Panc1 (cell line): ENCODE data around the gene RSPH1.

ENCODE experiments used
- CTCF ChIP-seq: fragments of 450-650 bp; IDR thresholded peaks from 2 replicates; pipeline ENCODE4 v1.5.1; 2017; ENCODE audit warnings: mild to moderate bottlenecking
- POLR2AphosphoS5 ChIP-seq: IDR thresholded peaks from 2 replicates; pipeline ENCODE4 v1.6.1; 2012; ENCODE audit warnings: mild to moderate bottlenecking, low read depth, low read length, moderate library complexity
- SIN3A ChIP-seq: IDR thresholded peaks from 2 replicates; pipeline ENCODE4 v1.6.1; 2012; ENCODE audit warnings: low read depth, mild to moderate bottlenecking, low read length, moderate library complexity, borderline replicate concordance; ENCODE audit not compliant: insufficient read depth
- TCF7L2 ChIP-seq: IDR thresholded peaks from 2 replicates; pipeline ENCODE4 v1.6.1; 2011; ENCODE audit warnings: mild to moderate bottlenecking, low read depth, low read length, inconsistent platforms

- TF ChIP-seq CTCF (no peak), TCF7L2 (no peak), SIN3A (no peak), POLR2AphosphoS5 (no peak)
Observed at GRCh38 chr21:42433946-42434551, 62.0 kb downstream of the RSPH1 start.
